Esophagus muscularis mucosa (tissue), 4 donors: Measurements from ENCODE around the gene TMEM9. TPM values are rescaled to one million over a fixed set of nuclear protein-coding genes. Genes with fewer than 3 reads are reported as not detected.

Experiments used
- DNase-seq: peaks from one replicate; pipeline ENCODE4 v3.0.0-alpha.2; 2017; ENCODE audit errors: extremely low spot score
- H3K27ac ChIP-seq, 4 donors: fragments of 200-600 bp; sonication (generic); replicated peaks in 1 of 4; 1 replicate in 3 of 4; 2 replicates in 1 of 4; pipeline ENCODE4 v1.5.1; 2016 to 2019; ENCODE audit warnings: mild to moderate bottlenecking in 1 of 4
- H3K27me3 ChIP-seq, 4 donors: fragments of 200-600 bp; sonication (generic); one replicate each; pipeline versions ENCODE4 v1.5.1 to v1.6.0; 2016 to 2019
- H3K36me3 ChIP-seq, 4 donors: fragments of 200-600 bp; sonication (generic); one replicate each; pipeline ENCODE4 v1.5.1; 2016 to 2019
- H3K4me1 ChIP-seq, 4 donors: fragments of 200-600 bp; sonication (generic); one replicate each; pipeline ENCODE4 v1.5.1; 2016 to 2019
- H3K4me3 ChIP-seq, 4 donors: fragments of 200-600 bp; sonication (generic); 1 replicate in 2 of 4; 2 replicates in 2 of 4; pipeline ENCODE4 v1.5.1; 2016 to 2019; ENCODE audit warnings: mild to moderate bottlenecking in 4 of 4, moderate library complexity in 1 of 4
- H3K9me3 ChIP-seq, 4 donors: fragments of 200-600 bp; sonication (generic); 1 replicate in 3 of 4; 2 replicates in 1 of 4; pipeline ENCODE4 v1.5.1; 2016 to 2019
- CTCF ChIP-seq, 3 experiments: fragments of 200-600 bp in 2 of 3; fragments of 450-650 bp in 1 of 3; sonication (generic) in 2 of 3; IDR thresholded peaks; one replicate each; pipeline ENCODE4 v1.5.1; 2017 to 2019; ENCODE audit warnings: antibody characterized with exemption in 3 of 3, mild to moderate bottlenecking in 2 of 3, moderate library complexity in 1 of 3
- EP300 ChIP-seq: sonication (generic); formaldehyde crosslinking; IDR thresholded peaks from one replicate; pipeline ENCODE4 v1.6.1; 2017; ENCODE audit warnings: antibody characterized with exemption
- POLR2A ChIP-seq: fragments of 450-650 bp; IDR thresholded peaks from one replicate; pipeline ENCODE4 v1.6.1; 2017; ENCODE audit warnings: antibody characterized with exemption, moderate library complexity, mild to moderate bottlenecking, low read depth
- POLR2AphosphoS5 ChIP-seq, 2 donors: sonication (generic); formaldehyde crosslinking; IDR thresholded peaks; one replicate each; pipeline ENCODE4 v1.6.1; 2017; ENCODE audit warnings: antibody characterized with exemption in 2 of 2
- WGBS: methylation state at CpG from one replicate; pipeline ENCODE4 v1.1.5; 2018; 5-methylcytosine and 5-hydroxymethylcytosine counted together
- intact Hi-C: fragments of 100-400 bp; cut with DNase I; formaldehyde crosslinking; loops from one replicate; pipeline ENCODE4 v1.15.1; 2023
- total RNA-seq, 4 donors: library from RNA; depleted of rRNA; stranded (reverse); fragments of >200 nt; gene quantifications; one replicate each; pipeline versions ENCODE4 v1.1.0 to v1.2.1, GENCODE V29; 2016

The TMEM9 gene
- total RNA-seq, 4 donors from 2014 or later = 40.1 to 56.1 (median 49.5) TPM

GRCh38 chr1:201119206-201120197, 34.8 kb downstream of the TMEM9 start:
- no peak overlapping the region for H3K4me3 ChIP-seq
- H3K27me3 ChIP-seq = peaks cover 0 to 43% (median 2%) of the 10 kb centered on the region in 4 donors
- no peaks in the 10 kb centered on the region for H3K9me3 ChIP-seq
- TF ChIP-seq POLR2AphosphoS5 (IDR thresholded peaks at IDR 0.05) (no peak), CTCF (IDR thresholded peaks at IDR 0.05) (peak; percentile 19 to 52 (median 30))
- no peak overlapping the region for H3K27ac ChIP-seq
- no peaks in the 10 kb centered on the region for H3K36me3 ChIP-seq
- WGBS = 44% methylated on average over 14 of the region's 14 CpGs
- H3K4me1 ChIP-seq = peaks cover under 1 to 15% (median 13%) of the 10 kb centered on the region in 4 donors
- DNase-seq = no peak
- intact Hi-C loops = no loop called here

GRCh38 chr1:201116091-201116490, 38.2 kb downstream of the TMEM9 start:
- H3K4me1 ChIP-seq = peaks cover 9 to 24% (median 20%) of the 10 kb centered on the region in 4 donors
- 97% methylated on average over 2 of the region's 2 CpGs for WGBS
- intact Hi-C loops = no loop called here

DNA sequence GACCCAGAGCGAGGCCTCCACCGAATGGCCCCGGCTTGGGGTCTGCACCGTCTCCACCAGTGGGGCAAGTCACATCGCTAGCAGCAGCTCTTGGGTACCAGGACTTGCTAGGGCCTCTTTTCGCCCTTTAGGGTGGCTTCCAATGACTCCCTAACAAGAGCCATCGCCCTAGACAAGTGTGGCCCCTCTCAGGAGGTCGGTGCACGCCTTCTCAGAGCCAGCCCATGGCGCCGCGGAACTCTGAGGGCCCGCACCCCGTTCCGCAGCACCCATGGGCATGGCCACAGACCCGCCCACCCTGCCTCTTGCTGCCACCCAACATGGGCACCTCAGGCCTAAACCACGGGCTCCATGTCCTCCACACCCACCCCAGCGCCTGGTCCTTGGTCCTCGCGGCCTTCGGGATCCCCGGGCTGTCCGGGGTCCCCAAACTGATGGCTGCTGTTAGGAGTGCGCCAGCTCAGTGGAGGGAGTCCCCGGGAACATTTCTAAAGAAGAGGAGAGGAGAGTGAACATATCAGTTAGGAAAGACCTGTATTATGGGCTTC, 38.8 kb downstream of the TMEM9 start:
- Histone ChIP-seq H3K27ac (no peak overlapping the region), H3K4me1 (peaks cover 9 to 24% (median 20%) of the 10 kb centered on the region in 4 donors), H3K9me3 (no peaks in the 10 kb centered on the region), H3K4me3 (peak overlapping the region in 1 of 4 donors; percentile 73), H3K27me3 (peaks cover 0 to 23% (median 2%) of the 10 kb centered on the region in 4 donors), H3K36me3 (no peaks in the 10 kb centered on the region)
- intact Hi-C loops = no loop called here
- WGBS = 94% methylated on average over 17 of the region's 25 CpGs
- TF ChIP-seq CTCF (IDR thresholded peaks at IDR 0.05) = no peak
- TF ChIP-seq POLR2AphosphoS5 (IDR thresholded peaks at IDR 0.05) = no peak
- no peak for TF ChIP-seq POLR2A
- TF ChIP-seq EP300 = no peak
- no peak for DNase-seq

More at GRCh38 chr1:201116091-201116490, 38.2 kb downstream of the TMEM9 start:
- Histone ChIP-seq H3K27me3 (peaks cover 0 to 26% (median 2%) of the 10 kb centered on the region in 4 donors), H3K27ac (no peak overlapping the region), H3K4me3 (no peak overlapping the region), H3K36me3 (no peaks in the 10 kb centered on the region), H3K9me3 (no peaks in the 10 kb centered on the region)
- no peak for TF ChIP-seq CTCF (IDR thresholded peaks at IDR 0.05)
- no peak for DNase-seq

- Histone ChIP-seq H3K4me1 (peaks cover 9 to 21% (median 18%) of the 10 kb centered on the region in 4 donors), H3K4me3 (peak overlapping the region; percentile 59 to 73 (median 70)), H3K9me3 (no peaks in the 10 kb centered on the region), H3K36me3 (no peaks in the 10 kb centered on the region), H3K27me3 (peaks cover 0 to 16% (median 2%) of the 10 kb centered on the region in 4 donors), H3K27ac (peak overlapping the region; percentile 15 to 79 (median 68))
- intact Hi-C loops = loop anchor here (1.0 to 5.0 kb wide), 2 partner anchors 25 to 108 kb away; no protein-coding TSS in a partner anchor
- peak; percentile 96 for DNase-seq
- no peak for TF ChIP-seq EP300
- no peak for TF ChIP-seq POLR2A
- TF ChIP-seq POLR2AphosphoS5 (IDR thresholded peaks at IDR 0.05) = peak; percentile 57 to 77
- TF ChIP-seq CTCF (IDR thresholded peaks at IDR 0.05) = peak; percentile 81 to 92 (median 83)
- WGBS = 0% methylated on average over 13 of the region's 88 CpGs
Observed at GRCh38 chr1:201114245-201115131, 39.8 kb downstream of the TMEM9 start.
